ENCODE measurements around the gene MRPS10.
"Not testable (repeated sequence)": the region's sequence is repeated elsewhere in the genome, so short reads cannot be mapped to it uniquely, and the experiment has no call there.

The MRPS10 gene

DNA sequence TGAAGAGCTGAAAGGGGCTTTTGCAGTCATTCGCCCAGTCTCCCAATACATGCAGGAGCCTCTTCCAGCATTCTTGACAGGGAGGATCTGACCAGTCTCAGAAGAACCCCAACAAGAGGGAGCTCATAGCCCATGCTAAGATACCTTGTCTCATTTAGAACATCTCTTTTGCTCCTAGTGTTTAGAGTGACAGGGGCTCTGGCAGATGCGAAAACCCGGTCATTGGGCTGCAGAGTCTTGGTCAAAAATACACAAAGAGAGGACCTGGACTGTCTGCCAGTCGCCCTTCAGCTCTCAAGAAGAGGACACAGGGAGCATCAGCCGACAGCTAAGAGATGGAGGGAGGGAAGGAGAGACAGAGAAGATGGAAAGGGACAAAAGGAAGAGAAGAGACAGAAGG, 23.6 kb downstream of the MRPS10 start:
- in situ Hi-C loops (cut with HindIII; ENCODE audit: low pct_ligation_motif_present, low sequenced_read_pairs): no loop called here
- H3K4me3 ChIP-seq (ENCODE audit: low read depth, low read length): no peak overlapping the region

DNA sequence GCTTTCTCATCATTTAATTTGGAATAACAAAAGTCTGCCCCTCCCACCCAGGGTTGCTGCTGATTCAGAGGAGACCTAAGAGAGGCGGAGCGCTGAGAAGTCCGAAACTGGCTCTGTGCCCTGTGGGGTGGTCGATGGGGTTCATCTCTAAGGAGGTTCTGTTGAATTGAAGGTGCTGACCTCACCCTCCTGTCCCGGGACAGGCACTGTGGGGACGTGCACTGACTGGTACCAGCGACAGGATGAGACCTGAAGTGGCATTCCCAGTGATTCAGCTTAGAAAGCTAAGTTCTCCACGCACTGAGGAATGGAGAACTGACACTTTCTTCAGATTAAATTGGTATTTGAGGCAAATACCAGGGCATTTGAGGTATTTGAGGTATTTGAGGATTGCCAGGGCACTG, 24.2 kb downstream of the MRPS10 start:
- H3K27ac ChIP-seq: peak overlapping the region; percentile 26
- in situ Hi-C loops (cut with HindIII; ENCODE audit: low pct_ligation_motif_present, low sequenced_read_pairs): no loop called here
- TF ChIP-seq, protein P1, sequence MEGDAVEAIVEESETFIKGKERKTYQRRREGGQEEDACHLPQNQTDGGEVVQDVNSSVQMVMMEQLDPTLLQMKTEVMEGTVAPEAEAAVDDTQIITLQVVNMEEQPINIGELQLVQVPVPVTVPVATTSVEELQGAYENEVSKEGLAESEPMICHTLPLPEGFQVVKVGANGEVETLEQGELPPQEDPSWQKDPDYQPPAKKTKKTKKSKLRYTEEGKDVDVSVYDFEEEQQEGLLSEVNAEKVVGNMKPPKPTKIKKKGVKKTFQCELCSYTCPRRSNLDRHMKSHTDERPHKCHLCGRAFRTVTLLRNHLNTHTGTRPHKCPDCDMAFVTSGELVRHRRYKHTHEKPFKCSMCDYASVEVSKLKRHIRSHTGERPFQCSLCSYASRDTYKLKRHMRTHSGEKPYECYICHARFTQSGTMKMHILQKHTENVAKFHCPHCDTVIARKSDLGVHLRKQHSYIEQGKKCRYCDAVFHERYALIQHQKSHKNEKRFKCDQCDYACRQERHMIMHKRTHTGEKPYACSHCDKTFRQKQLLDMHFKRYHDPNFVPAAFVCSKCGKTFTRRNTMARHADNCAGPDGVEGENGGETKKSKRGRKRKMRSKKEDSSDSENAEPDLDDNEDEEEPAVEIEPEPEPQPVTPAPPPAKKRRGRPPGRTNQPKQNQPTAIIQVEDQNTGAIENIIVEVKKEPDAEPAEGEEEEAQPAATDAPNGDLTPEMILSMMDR (IDR thresholded peaks at IDR 0.05; ENCODE audit: low read depth, low read length, missing control alignments): no peak
- H3K36me3 ChIP-seq (replicated peaks): no peaks in the 10 kb centered on the region
- H3K27me3 ChIP-seq (replicated peaks): no peaks in the 10 kb centered on the region
- peak; percentile 27 for DNase-seq
- H3K4me3 ChIP-seq (ENCODE audit: low read depth, low read length): no peak overlapping the region

More for the DNA sequence above, 23.6 kb downstream of the MRPS10 start:
- TF ChIP-seq, protein P1 (IDR thresholded peaks at IDR 0.05; ENCODE audit: low read depth, low read length, missing control alignments): no peak
- no peak overlapping the region for H3K27ac ChIP-seq
- no peaks in the 10 kb centered on the region for H3K27me3 ChIP-seq (replicated peaks)
- no peaks in the 10 kb centered on the region for H3K36me3 ChIP-seq (replicated peaks)
- DNase-seq: no peak

DNA sequence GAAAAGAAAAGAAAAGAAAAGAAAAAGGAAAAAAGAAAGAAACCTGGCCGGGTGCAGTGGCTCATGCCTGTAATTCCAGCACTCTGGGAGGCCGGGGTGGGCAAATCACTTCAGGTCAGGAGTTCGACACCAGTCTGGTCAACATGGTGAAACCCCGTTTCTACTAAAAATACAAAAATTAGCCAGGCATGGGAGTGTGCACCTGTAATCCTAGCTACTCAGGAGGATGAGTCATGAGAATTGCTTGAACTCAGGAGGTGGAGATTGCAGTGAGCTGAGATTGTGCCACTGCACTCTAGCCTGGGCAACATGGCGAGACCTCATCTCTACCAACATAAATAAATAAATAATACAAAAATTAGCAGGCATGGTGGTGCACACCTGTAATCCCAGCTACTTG, 25.3 kb downstream of the MRPS10 start:
- H3K27me3 ChIP-seq (replicated peaks); H3K36me3 ChIP-seq (replicated peaks); H3K4me3 ChIP-seq (ENCODE audit: low read depth, low read length); H3K27ac ChIP-seq; DNase-seq; in situ Hi-C loops (cut with HindIII; ENCODE audit: low pct_ligation_motif_present, low sequenced_read_pairs): not testable (repeated sequence)

DNA sequence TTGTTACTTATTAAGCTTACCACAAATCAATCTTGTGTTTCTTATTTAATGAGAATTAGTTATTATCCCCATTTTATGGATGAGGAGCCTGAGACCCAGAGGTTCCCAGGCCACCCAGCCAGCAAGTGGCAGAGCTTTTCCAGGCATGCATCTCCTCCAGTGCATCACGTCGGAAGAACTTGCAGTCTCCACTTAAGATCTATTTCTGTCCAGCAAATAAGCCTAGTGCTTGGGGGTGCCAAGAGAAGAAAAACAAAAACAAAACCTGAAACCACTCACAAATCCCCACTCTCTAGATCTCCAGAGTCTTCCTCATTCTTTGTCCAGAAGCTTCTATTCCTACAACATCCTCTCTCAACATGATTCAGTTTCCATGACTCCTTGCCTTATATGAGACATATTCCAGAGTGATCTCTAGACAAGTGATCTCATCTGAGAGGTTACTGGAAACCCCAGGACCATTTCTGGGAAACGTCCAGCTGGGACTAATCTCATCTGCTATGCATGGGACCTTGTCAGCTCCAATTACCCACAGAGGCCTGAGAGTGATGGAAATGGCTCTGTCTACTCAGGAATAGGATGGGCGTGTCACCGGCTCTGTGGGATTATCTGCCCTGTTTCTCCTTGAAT, 27.0 kb downstream of the MRPS10 start:
- H3K27me3 ChIP-seq (replicated peaks): no peaks in the 10 kb centered on the region
- H3K27ac ChIP-seq: no peak overlapping the region
- in situ Hi-C loops (cut with HindIII; ENCODE audit: low pct_ligation_motif_present, low sequenced_read_pairs): no loop called here
- DNase-seq: peak; percentile 77
- H3K4me3 ChIP-seq (ENCODE audit: low read depth, low read length): no peak overlapping the region
- TF ChIP-seq, protein P1 (IDR thresholded peaks at IDR 0.05; ENCODE audit: low read depth, low read length, missing control alignments): no peak
- no peaks in the 10 kb centered on the region for H3K36me3 ChIP-seq (replicated peaks)

DNA sequence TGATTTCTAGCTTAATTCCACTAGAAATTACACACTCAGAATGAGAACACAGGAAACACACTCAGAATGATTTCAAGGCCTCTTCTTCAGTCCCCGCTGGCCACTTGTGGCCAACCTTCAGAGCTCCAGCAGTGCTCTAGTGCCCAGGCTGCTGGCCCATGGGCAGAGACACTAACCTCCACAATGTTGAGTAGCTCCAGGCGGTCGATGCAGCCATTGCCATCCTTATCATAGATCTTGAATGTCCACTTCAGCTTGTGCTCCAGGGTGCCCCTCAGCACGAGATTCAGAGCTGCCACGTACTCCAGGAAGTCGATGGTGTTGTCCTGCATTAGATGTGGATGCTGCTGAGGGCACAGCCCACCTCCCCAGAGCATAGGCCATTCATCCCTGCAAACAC, 29.3 kb downstream of the MRPS10 start:
- TF ChIP-seq, protein P1 (IDR thresholded peaks at IDR 0.05; ENCODE audit: low read depth, low read length, missing control alignments): no peak
- Histone ChIP-seq H3K27ac (no peak overlapping the region), H3K4me3 (ENCODE audit: low read depth, low read length) (no peak overlapping the region), H3K27me3 (replicated peaks) (no peaks in the 10 kb centered on the region), H3K36me3 (replicated peaks) (no peaks in the 10 kb centered on the region)
- in situ Hi-C loops (cut with HindIII; ENCODE audit: low pct_ligation_motif_present, low sequenced_read_pairs): no loop called here
- no peak for DNase-seq

DNA sequence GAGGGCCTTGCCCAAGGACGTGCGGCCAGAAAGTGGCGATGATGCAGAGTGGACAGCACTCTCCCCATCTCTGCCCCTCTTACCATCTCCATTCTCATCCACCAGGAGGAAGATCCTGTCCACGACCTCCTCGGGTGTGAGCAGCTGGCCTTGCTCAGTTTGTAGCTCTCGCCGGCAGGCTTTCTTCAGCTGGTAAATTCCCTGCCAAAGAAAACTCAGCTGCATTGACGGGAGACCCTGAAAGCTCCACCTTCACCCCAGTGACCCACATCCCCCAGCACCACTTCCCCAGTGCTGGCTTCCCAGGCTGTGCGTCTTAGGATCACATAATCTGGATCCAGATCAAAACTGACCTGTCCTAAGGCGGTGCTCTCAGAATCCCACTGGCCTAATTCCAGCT, 32.1 kb downstream of the MRPS10 start:
- H3K4me3 ChIP-seq (ENCODE audit: low read depth, low read length): no peak overlapping the region
- no peaks in the 10 kb centered on the region for H3K27me3 ChIP-seq (replicated peaks)
- H3K36me3 ChIP-seq (replicated peaks): no peaks in the 10 kb centered on the region
- in situ Hi-C loops (cut with HindIII; ENCODE audit: low pct_ligation_motif_present, low sequenced_read_pairs): no loop called here
- no peak overlapping the region for H3K27ac ChIP-seq
- TF ChIP-seq, protein P1 (IDR thresholded peaks at IDR 0.05; ENCODE audit: low read depth, low read length, missing control alignments): no peak
- DNase-seq: no peak
